Caco-2 (cell line): ENCODE results near the gene APBB1IP. TPM values are rescaled to one million over a fixed set of nuclear protein-coding genes. Genes with fewer than 3 reads are reported as not detected.
A peak's percentile ranks its signal among the peaks of the same experiment; 100 is the strongest.
"Not testable (repeated sequence)": the region's sequence is repeated elsewhere in the genome, so short reads cannot be mapped to it uniquely, and the experiment has no call there.

ENCODE experiments used
- BruUV-seq: library from RNA; stranded (reverse); fragments of 400-500 nt; replicated peaks from 2 replicates; lab custom pipeline; 2021; lab: Mats Ljungman, UMichigan
- CTCF ChIA-PET: fragments of 300-600 bp; sonication (Branson Sonifier 250); formaldehyde crosslinking; loops from one replicate; lab custom pipeline; 2022; ENCODE audit warnings: antibody characterized with exemption; lab: Charles Lee
- POLR2A ChIA-PET: fragments of 300-600 bp; sonication (Branson Sonifier 250); formaldehyde crosslinking; loops from one replicate; lab custom pipeline; 2022; ENCODE audit warnings: antibody characterized with exemption; lab: Charles Lee
- DNase-seq, 2 experiments: peaks; one replicate each; pipeline versions ENCODE4 v3.0.0 to v3.0.0-alpha.2; 2020 to 2022
- H3K27me3 ChIP-seq: replicated peaks from 2 replicates; pipeline ENCODE4 v1.6.0; 2011; ENCODE audit warnings: low read length; ENCODE audit not compliant: control insufficient read depth, insufficient read depth
- H3K36me3 ChIP-seq: 2 replicates; pipeline ENCODE4 v1.5.1; 2011; ENCODE audit warnings: low read length; ENCODE audit not compliant: control insufficient read depth, insufficient read depth
- H3K4me1 ChIP-seq: fragments of 250-450 bp; sonication (Bioruptor Pico); 2 replicates; pipeline ENCODE4 v1.5.1; 2020; ENCODE audit warnings: mild to moderate bottlenecking
- H3K4me3 ChIP-seq: 2 replicates; pipeline ENCODE4 v1.5.1; 2011; ENCODE audit warnings: low read depth, mild to moderate bottlenecking, control low read depth, low read length
- H3K9me3 ChIP-seq: fragments of 250-450 bp; sonication (Bioruptor Pico); 2 replicates; pipeline ENCODE4 v1.5.1; 2020; ENCODE audit warnings: mild to moderate bottlenecking, moderate library complexity
- H3K27ac Mint-ChIP-seq: one replicate; pipeline ENCODE4 v1.8.0; 2022; ENCODE audit warnings: mixed read lengths; ENCODE audit not compliant: unreplicated experiment
- H3K27me3 Mint-ChIP-seq: one replicate; pipeline ENCODE4 v1.8.0; 2022; ENCODE audit warnings: mixed read lengths; ENCODE audit not compliant: insufficient read depth, unreplicated experiment
- H3K36me3 Mint-ChIP-seq: one replicate; pipeline ENCODE4 v1.8.0; 2022; ENCODE audit warnings: mild to moderate bottlenecking, mixed read lengths; ENCODE audit not compliant: insufficient read depth, unreplicated experiment
- H3K4me1 Mint-ChIP-seq: one replicate; pipeline ENCODE4 v1.8.0; 2022; ENCODE audit warnings: low read depth, mixed read lengths; ENCODE audit not compliant: unreplicated experiment
- H3K4me3 Mint-ChIP-seq: one replicate; pipeline ENCODE4 v1.8.0; 2022; ENCODE audit warnings: mild to moderate bottlenecking, moderate library complexity, mixed read lengths; ENCODE audit not compliant: unreplicated experiment
- H3K9me3 Mint-ChIP-seq: one replicate; pipeline ENCODE4 v1.8.0; 2022; ENCODE audit warnings: mixed read lengths; ENCODE audit not compliant: unreplicated experiment
- CTCF ChIP-seq, 2 experiments: fragments of 200-600 bp in 1 of 2; IDR thresholded peaks; 1 replicate in 1 of 2; 2 replicates in 1 of 2; pipeline versions ENCODE4 v1.5.1 to v1.8.0; 2011 to 2022; ENCODE audit warnings: antibody characterized with exemption in 1 of 2, control low read depth in 1 of 2, inconsistent platforms in 1 of 2, low read depth in 1 of 2, low read length in 1 of 2, mild to moderate bottlenecking in 1 of 2, moderate library complexity in 1 of 2; ENCODE audit not compliant: insufficient read depth in 1 of 2, severe bottlenecking in 1 of 2, unreplicated experiment in 1 of 2
- intact Hi-C: fragments of 100-400 bp; cut with micrococcal nuclease; formaldehyde crosslinking; loops from one replicate; pipeline ENCODE4 v1.10.0; 2022; ENCODE audit not compliant: unreplicated experiment
- total RNA-seq: library from RNA; stranded (reverse); gene quantifications from 2 replicates; pipeline ENCODE4 v1.2.3, GENCODE V29; 2022

The APBB1IP gene
- total RNA-seq, 1 experiment from 2014 or later = 0.14 TPM

GRCh38 chr10:26464632-26465280, 26.6 kb downstream of the APBB1IP start:
- ChIA-PET CTCF (no interaction called here), POLR2A (no interaction called here)
- Mint-ChIP-seq H3K27me3 (no peaks in the 10 kb centered on the region), H3K27ac (no peak overlapping the region), H3K4me1 (peaks cover 21% of the 10 kb centered on the region), H3K4me3 (no peak overlapping the region), H3K36me3 (no peaks in the 10 kb centered on the region), H3K9me3 (peaks cover 20% of the 10 kb centered on the region)
- Histone ChIP-seq H3K4me1 (peaks cover 13% of the 10 kb centered on the region), H3K9me3 (no peaks in the 10 kb centered on the region; the same call in 1 of the 2 replicates), H3K27me3 (no peaks in the 10 kb centered on the region), H3K4me3 (no peak overlapping the region), H3K36me3 (no peaks in the 10 kb centered on the region)
- no peak for TF ChIP-seq CTCF (IDR thresholded peaks at IDR 0.05; ENCODE audit: insufficient read depth in 1 of 2, low read depth in 1 of 2, low read length in 1 of 2, severe bottlenecking in 1 of 2, unreplicated experiment in 1 of 2)
- DNase-seq = no peak
- intact Hi-C loops = loop anchor here (5.0 kb wide), 1 partner anchor 117 kb away; no protein-coding TSS in a partner anchor
- BruUV-seq = no TSS peak

- POLR2A ChIA-PET, H3K36me3 ChIP-seq, H3K9me3 Mint-ChIP-seq, H3K27ac Mint-ChIP-seq, DNase-seq, H3K4me3 Mint-ChIP-seq, H3K4me3 ChIP-seq, H3K9me3 ChIP-seq, BruUV-seq, H3K36me3 Mint-ChIP-seq, H3K27me3 Mint-ChIP-seq, H3K27me3 ChIP-seq, CTCF ChIA-PET: not testable (repeated sequence)
- peaks cover 13% of the 10 kb centered on the region for H3K4me1 ChIP-seq
- peaks cover 21% of the 10 kb centered on the region for H3K4me1 Mint-ChIP-seq
- intact Hi-C loops = loop anchor here (5.0 kb wide), 1 partner anchor 119 kb away; no protein-coding TSS in a partner anchor
These were observed 28.4 kb downstream of the APBB1IP start for GRCh38 chr10:26466531-26466930.

DNA sequence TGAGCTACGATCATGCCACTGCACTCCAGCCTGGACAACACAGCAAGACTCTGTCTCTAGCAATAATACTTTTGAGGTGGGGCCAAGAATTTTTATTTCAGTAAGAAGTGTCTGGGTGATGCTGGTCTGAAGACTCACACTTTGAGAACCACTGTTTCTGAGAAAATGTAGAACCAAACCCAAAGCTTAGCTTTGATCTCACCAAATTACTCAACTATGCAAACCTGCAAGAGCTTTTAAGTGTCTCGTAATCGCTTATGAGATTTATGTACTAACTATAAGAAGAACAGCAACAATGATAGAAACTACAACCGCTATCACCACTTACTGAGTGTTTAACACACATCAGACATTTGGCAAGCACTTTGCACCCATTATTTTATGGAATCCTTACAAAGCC, 29.5 kb downstream of the APBB1IP start:
- no peak for TF ChIP-seq CTCF (IDR thresholded peaks at IDR 0.05; ENCODE audit: insufficient read depth in 1 of 2, low read depth in 1 of 2, low read length in 1 of 2, severe bottlenecking in 1 of 2, unreplicated experiment in 1 of 2)
- CTCF ChIA-PET = interaction anchor here (0.7 kb wide), 1 partner anchor 57 kb away, joined by 4 read pairs; no protein-coding TSS in a partner anchor

More for the DNA sequence above, 29.5 kb downstream of the APBB1IP start:
- peaks cover 24% of the 10 kb centered on the region for H3K4me1 Mint-ChIP-seq
- peaks cover 22% of the 10 kb centered on the region for H3K4me1 ChIP-seq
- no peaks in the 10 kb centered on the region for H3K27me3 Mint-ChIP-seq
- intact Hi-C loops = loop anchor here (1.0 to 5.0 kb wide), 3 partner anchors 19 to 120 kb away; no protein-coding TSS in a partner anchor
- BruUV-seq = no TSS peak
- no peaks in the 10 kb centered on the region for H3K27me3 ChIP-seq
- no peaks in the 10 kb centered on the region for H3K36me3 ChIP-seq
- POLR2A ChIA-PET = no interaction called here
- H3K9me3 ChIP-seq = no peaks in the 10 kb centered on the region
- no peak for DNase-seq
- H3K36me3 Mint-ChIP-seq = no peaks in the 10 kb centered on the region
- no peak overlapping the region for H3K4me3 ChIP-seq
- H3K27ac Mint-ChIP-seq = peak overlapping the region; percentile 82
- H3K4me3 Mint-ChIP-seq = no peak overlapping the region
- H3K9me3 Mint-ChIP-seq = no peaks in the 10 kb centered on the region
